Vagina (tissue), 2 donors: ENCODE measurements around the gene COL18A1. TPM values are rescaled to one million over a fixed set of nuclear protein-coding genes. Genes with fewer than 3 reads are reported as not detected.

ENCODE experiments used
- DNase-seq, 2 donors: peaks; one replicate each; pipeline ENCODE4 v3.0.0-alpha.2; 2017; ENCODE audit errors: extremely low spot score in 2 of 2
- H3K27ac ChIP-seq: fragments of 200-600 bp; sonication (generic); one replicate; pipeline ENCODE4 v1.5.1; 2019
- H3K27me3 ChIP-seq: fragments of 200-600 bp; sonication (generic); one replicate; pipeline ENCODE4 v1.5.1; 2019
- H3K36me3 ChIP-seq, 2 donors: fragments of 200-600 bp; sonication (generic); one replicate each; pipeline ENCODE4 v1.5.1; 2017 to 2019
- H3K4me1 ChIP-seq: fragments of 200-600 bp; sonication (generic); one replicate; pipeline ENCODE4 v1.5.1; 2019
- H3K4me3 ChIP-seq, 2 donors: fragments of 200-600 bp; sonication (generic); 1 replicate in 1 of 2; 2 replicates in 1 of 2; pipeline ENCODE4 v1.5.1; 2016 to 2019
- H3K9me3 ChIP-seq: fragments of 200-600 bp; sonication (generic); one replicate; pipeline ENCODE4 v1.5.1; 2019
- POLR2A ChIP-seq, 2 donors: fragments of 450-650 bp; IDR thresholded peaks; one replicate each; pipeline ENCODE4 v1.6.1; 2017; ENCODE audit warnings: antibody characterized with exemption in 2 of 2, mild to moderate bottlenecking in 2 of 2, moderate library complexity in 2 of 2
- POLR2AphosphoS5 ChIP-seq, 2 donors: sonication (generic); formaldehyde crosslinking; IDR thresholded peaks; one replicate each; pipeline ENCODE4 v1.9.0; 2017; ENCODE audit warnings: antibody characterized with exemption in 2 of 2, mild to moderate bottlenecking in 2 of 2, low read depth in 1 of 2; ENCODE audit not compliant: insufficient read depth in 1 of 2
- intact Hi-C: fragments of 100-400 bp; cut with DNase I; formaldehyde crosslinking; loops from one replicate; pipeline ENCODE4 v1.15.1; 2023
- total RNA-seq: library from RNA; depleted of rRNA; stranded (reverse); fragments of >200 nt; gene quantifications from one replicate; pipeline ENCODE4 v1.2.3, GENCODE V29; 2016
- TF ChIP-seq, protein P1 (sequence below), 3 experiments: fragments of 450-650 bp in 2 of 3; fragments of 200-600 bp in 1 of 3; sonication (generic) in 1 of 3; IDR thresholded peaks; one replicate each; pipeline ENCODE4 v1.5.1; 2017 to 2019; ENCODE audit warnings: antibody characterized with exemption in 3 of 3, mild to moderate bottlenecking in 2 of 3, moderate library complexity in 2 of 3

COL18A1 gene
- total RNA-seq, 1 donor from 2014 or later = 86.7 TPM

DNA sequence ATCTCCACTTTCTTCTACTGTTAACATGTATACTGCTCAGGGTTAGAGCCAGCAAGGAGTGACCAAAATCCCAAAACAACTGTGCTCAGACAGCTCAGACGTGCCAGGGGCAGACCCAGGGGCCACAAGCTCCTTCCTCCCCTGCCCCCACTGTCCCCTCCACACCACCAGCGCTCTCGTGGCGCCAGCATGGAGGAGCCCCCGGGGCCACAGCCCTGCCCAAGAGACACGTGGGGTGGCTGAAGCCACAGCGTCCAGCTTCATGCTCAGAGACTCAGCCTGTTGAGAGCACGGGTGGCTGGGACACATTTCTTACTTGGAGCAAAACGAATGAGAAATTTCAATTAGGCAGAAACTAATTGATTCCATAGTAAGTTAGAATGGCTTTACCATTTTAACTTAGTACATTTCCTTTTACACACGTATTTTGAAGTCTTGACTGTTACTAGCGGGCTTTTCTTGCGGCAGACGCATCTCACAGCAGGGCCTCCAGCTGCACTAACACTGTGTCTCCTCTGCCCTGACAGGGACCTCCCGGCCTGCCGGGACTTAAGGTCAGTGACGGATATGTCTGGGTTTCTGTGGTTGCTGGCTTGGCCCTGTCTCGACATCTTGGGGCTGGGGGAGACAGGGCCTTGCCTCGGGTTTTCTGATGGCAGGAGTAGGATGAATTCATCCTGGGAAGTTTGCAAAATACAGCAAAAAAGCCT, 83.1 kb downstream of the COL18A1 start:
- DNase-seq = no peak
- no peak for TF ChIP-seq POLR2A (IDR thresholded peaks at IDR 0.05)
- TF ChIP-seq, protein P1, sequence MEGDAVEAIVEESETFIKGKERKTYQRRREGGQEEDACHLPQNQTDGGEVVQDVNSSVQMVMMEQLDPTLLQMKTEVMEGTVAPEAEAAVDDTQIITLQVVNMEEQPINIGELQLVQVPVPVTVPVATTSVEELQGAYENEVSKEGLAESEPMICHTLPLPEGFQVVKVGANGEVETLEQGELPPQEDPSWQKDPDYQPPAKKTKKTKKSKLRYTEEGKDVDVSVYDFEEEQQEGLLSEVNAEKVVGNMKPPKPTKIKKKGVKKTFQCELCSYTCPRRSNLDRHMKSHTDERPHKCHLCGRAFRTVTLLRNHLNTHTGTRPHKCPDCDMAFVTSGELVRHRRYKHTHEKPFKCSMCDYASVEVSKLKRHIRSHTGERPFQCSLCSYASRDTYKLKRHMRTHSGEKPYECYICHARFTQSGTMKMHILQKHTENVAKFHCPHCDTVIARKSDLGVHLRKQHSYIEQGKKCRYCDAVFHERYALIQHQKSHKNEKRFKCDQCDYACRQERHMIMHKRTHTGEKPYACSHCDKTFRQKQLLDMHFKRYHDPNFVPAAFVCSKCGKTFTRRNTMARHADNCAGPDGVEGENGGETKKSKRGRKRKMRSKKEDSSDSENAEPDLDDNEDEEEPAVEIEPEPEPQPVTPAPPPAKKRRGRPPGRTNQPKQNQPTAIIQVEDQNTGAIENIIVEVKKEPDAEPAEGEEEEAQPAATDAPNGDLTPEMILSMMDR (IDR thresholded peaks at IDR 0.05) = no peak
- no peak for TF ChIP-seq POLR2AphosphoS5 (IDR thresholded peaks at IDR 0.05; ENCODE audit: insufficient read depth in 1 of 2, low read depth in 1 of 2)

GRCh38 chr21:45488931-45489721, 84.2 kb downstream of the COL18A1 start:
- peaks cover 0 to 5% of the 10 kb centered on the region in 2 donors for H3K36me3 ChIP-seq
- TF ChIP-seq POLR2A (IDR thresholded peaks at IDR 0.05) (no peak), POLR2AphosphoS5 (IDR thresholded peaks at IDR 0.05; ENCODE audit: insufficient read depth in 1 of 2, low read depth in 1 of 2) (no peak)
- TF ChIP-seq, protein P1 (IDR thresholded peaks at IDR 0.05) = no peak
- H3K27ac ChIP-seq = no peak overlapping the region

More for the DNA sequence above, 83.1 kb downstream of the COL18A1 start:
- no peaks in the 10 kb centered on the region for H3K9me3 ChIP-seq
- no peaks in the 10 kb centered on the region for H3K4me1 ChIP-seq
- no peaks in the 10 kb centered on the region for H3K27me3 ChIP-seq
- no peak overlapping the region for H3K4me3 ChIP-seq
- peaks cover 0 to 10% of the 10 kb centered on the region in 2 donors for H3K36me3 ChIP-seq
- H3K27ac ChIP-seq = no peak overlapping the region
- intact Hi-C loops = no loop called here

GRCh38 chr21:45489722-45489982, 84.7 kb downstream of the COL18A1 start:
- no peaks in the 10 kb centered on the region for H3K9me3 ChIP-seq

More at GRCh38 chr21:45488931-45489721, 84.2 kb downstream of the COL18A1 start:
- intact Hi-C loops = no loop called here
- no peak for DNase-seq
- no peak overlapping the region for H3K4me3 ChIP-seq
- H3K4me1 ChIP-seq = no peaks in the 10 kb centered on the region
- H3K27me3 ChIP-seq = no peaks in the 10 kb centered on the region
- H3K9me3 ChIP-seq = no peaks in the 10 kb centered on the region

GRCh38 chr21:45490049-45490731, 85.2 kb downstream of the COL18A1 start:
- peaks cover 0 to 12% of the 10 kb centered on the region in 2 donors for H3K36me3 ChIP-seq
- no peaks in the 10 kb centered on the region for H3K27me3 ChIP-seq
- H3K9me3 ChIP-seq = no peaks in the 10 kb centered on the region
- no peak overlapping the region for H3K4me3 ChIP-seq
- intact Hi-C loops = no loop called here
- DNase-seq = no peak
- TF ChIP-seq POLR2A (IDR thresholded peaks at IDR 0.05) (no peak), POLR2AphosphoS5 (IDR thresholded peaks at IDR 0.05; ENCODE audit: insufficient read depth in 1 of 2, low read depth in 1 of 2) (no peak)
- TF ChIP-seq, protein P1 (IDR thresholded peaks at IDR 0.05) = no peak
- no peaks in the 10 kb centered on the region for H3K4me1 ChIP-seq
- H3K27ac ChIP-seq = no peak overlapping the region

More at GRCh38 chr21:45489722-45489982, 84.7 kb downstream of the COL18A1 start:
- H3K36me3 ChIP-seq = peaks cover 0 to 7% of the 10 kb centered on the region in 2 donors
- no peak overlapping the region for H3K4me3 ChIP-seq
- DNase-seq = no peak
- TF ChIP-seq, protein P1 (IDR thresholded peaks at IDR 0.05) = no peak
- TF ChIP-seq POLR2AphosphoS5 (IDR thresholded peaks at IDR 0.05; ENCODE audit: insufficient read depth in 1 of 2, low read depth in 1 of 2) (no peak), POLR2A (IDR thresholded peaks at IDR 0.05) (no peak)
- no peaks in the 10 kb centered on the region for H3K4me1 ChIP-seq
- intact Hi-C loops = no loop called here
- H3K27me3 ChIP-seq = no peaks in the 10 kb centered on the region
- H3K27ac ChIP-seq = no peak overlapping the region
